SU-DHL-6 (cell line): Measurements from ENCODE around the gene INPP4B.

Source experiments
- H2AFZ ChIP-seq: fragments of 200-600 bp; sonication (generic); 2 replicates; pipeline ENCODE4 v1.6.1; 2014; ENCODE audit warnings: low read depth, mild to moderate bottlenecking, moderate library complexity, mixed read lengths, antibody characterized with exemption, low read length; ENCODE audit not compliant: severe bottlenecking
- H3F3A ChIP-seq: fragments of 200-600 bp; shearing (Covaris generic); 2 replicates; pipeline ENCODE4 v1.6.0; 2016; ENCODE audit warnings: antibody characterized with exemption, mild to moderate bottlenecking; ENCODE audit not compliant: insufficient read depth
- H3K27ac ChIP-seq: fragments of 200-600 bp; sonication (generic); 2 replicates; pipeline ENCODE4 v1.5.1; 2016; ENCODE audit warnings: low read depth, mild to moderate bottlenecking, low read length, moderate library complexity, mixed read lengths
- H3K27me3 ChIP-seq: fragments of 200-600 bp; sonication (generic), shearing (Covaris generic); 2 replicates; pipeline ENCODE4 v1.6.0; 2014; ENCODE audit warnings: mild to moderate bottlenecking, low read length
- H3K36me3 ChIP-seq: fragments of 200-600 bp; sonication (generic); 2 replicates; pipeline ENCODE4 v1.6.1; 2014; ENCODE audit warnings: mild to moderate bottlenecking, low read length, mixed read lengths
- H3K4me2 ChIP-seq: fragments of 300-600, 200-600 bp; shearing (Covaris generic), sonication (generic); 2 replicates; pipeline ENCODE4 v1.6.0; 2014; ENCODE audit warnings: low read length, low read depth, mild to moderate bottlenecking; ENCODE audit not compliant: poor library complexity, severe bottlenecking
- H3K4me3 ChIP-seq: fragments of 200-600 bp; sonication (generic); 2 replicates; pipeline ENCODE4 v1.5.1; 2014; ENCODE audit warnings: antibody characterized with exemption, low read length, mild to moderate bottlenecking, mixed read lengths; ENCODE audit not compliant: insufficient read depth, poor library complexity, severe bottlenecking
- H3K79me2 ChIP-seq: fragments of 200-600 bp; sonication (generic); 2 replicates; pipeline ENCODE4 v1.6.1; 2014; ENCODE audit warnings: mild to moderate bottlenecking, low read length, moderate library complexity; ENCODE audit not compliant: insufficient read depth
- H3K9ac ChIP-seq: fragments of 200-600 bp; sonication (generic); 2 replicates; pipeline ENCODE4 v1.7.0; 2014; ENCODE audit warnings: mild to moderate bottlenecking, low read length
- H3K9me2 ChIP-seq: fragments of 200-600 bp; sonication (generic); replicated peaks from 2 replicates; pipeline ENCODE4 v1.6.1; 2014; ENCODE audit warnings: low read length; ENCODE audit not compliant: insufficient read depth
- H3K9me3 ChIP-seq: fragments of 200-600 bp; sonication (generic); 2 replicates; pipeline ENCODE4 v1.6.1; 2014; ENCODE audit warnings: low read length, mixed read lengths; ENCODE audit not compliant: insufficient read depth
- H4K20me1 ChIP-seq: fragments of 200-600 bp; sonication (generic); 2 replicates; pipeline ENCODE4 v1.6.1; 2014; ENCODE audit warnings: low read depth, mild to moderate bottlenecking, antibody characterized with exemption, low read length, moderate library complexity, mixed read lengths
- CTCF ChIP-seq: fragments of 200-600 bp; sonication (generic); IDR thresholded peaks from one replicate; pipeline ENCODE4 v1.5.1; 2017; ENCODE audit warnings: antibody characterized with exemption, mild to moderate bottlenecking, low read length, moderate library complexity; ENCODE audit not compliant: insufficient read depth, poor library complexity, severe bottlenecking
- EZH2phosphoT487 ChIP-seq: fragments of 200-600 bp; sonication (generic), shearing (Covaris generic); conservative IDR thresholded peaks from 2 replicates; pipeline ENCODE4 v1.6.1; 2018; ENCODE audit warnings: mild to moderate bottlenecking, antibody characterized with exemption, low read length, moderate library complexity, mixed read lengths

INPP4B gene

GRCh38 chr4:142875117-142875516 lies 29.0 kb upstream of the INPP4B start:
- Histone ChIP-seq H3K4me2 (no peak overlapping the region), H3F3A (no peaks in the 10 kb centered on the region), H3K4me3 (no peak overlapping the region), H2AFZ (no peak overlapping the region), H3K79me2 (no peaks in the 10 kb centered on the region), H4K20me1 (no peaks in the 10 kb centered on the region), H3K9ac (no peak overlapping the region), H3K9me2 (no peaks in the 10 kb centered on the region), H3K27ac (no peak overlapping the region), H3K27me3 (no peaks in the 10 kb centered on the region), H3K9me3 (no peaks in the 10 kb centered on the region), H3K36me3 (no peaks in the 10 kb centered on the region)
- TF ChIP-seq EZH2phosphoT487, result no peak
- no peak for TF ChIP-seq CTCF

- H3K4me2 ChIP-seq, result no peak overlapping the region
- no peaks in the 10 kb centered on the region for H3F3A ChIP-seq
- H3K36me3 ChIP-seq, result no peaks in the 10 kb centered on the region
- H3K9me2 ChIP-seq, result no peaks in the 10 kb centered on the region
- no peaks in the 10 kb centered on the region for H3K9me3 ChIP-seq
- H2AFZ ChIP-seq, result no peak overlapping the region
- no peak overlapping the region for H3K27ac ChIP-seq
- H3K27me3 ChIP-seq, result no peaks in the 10 kb centered on the region
- H3K79me2 ChIP-seq, result no peaks in the 10 kb centered on the region
- H4K20me1 ChIP-seq, result no peaks in the 10 kb centered on the region
- TF ChIP-seq CTCF (no peak), EZH2phosphoT487 (no peak)
- H3K9ac ChIP-seq, result no peak overlapping the region
- no peak overlapping the region for H3K4me3 ChIP-seq
Observed at GRCh38 chr4:142874684-142875083, 28.6 kb upstream of the INPP4B start.

- no peaks in the 10 kb centered on the region for H3K27me3 ChIP-seq
- TF ChIP-seq EZH2phosphoT487, result no peak
- no peak for TF ChIP-seq CTCF
Observed at GRCh38 chr4:142866685-142867084, 20.6 kb upstream of the INPP4B start.

More at GRCh38 chr4:142866685-142867084, 20.6 kb upstream of the INPP4B start:
- Histone ChIP-seq H3K9me2 (no peaks in the 10 kb centered on the region), H3F3A (no peaks in the 10 kb centered on the region), H3K9ac (no peak overlapping the region), H3K4me3 (no peak overlapping the region), H2AFZ (no peak overlapping the region), H3K36me3 (no peaks in the 10 kb centered on the region), H3K27ac (no peak overlapping the region), H3K4me2 (no peak overlapping the region), H3K79me2 (no peaks in the 10 kb centered on the region), H4K20me1 (no peaks in the 10 kb centered on the region), H3K9me3 (no peaks in the 10 kb centered on the region)
